Germinal center (tissue), 1 donor: ENCODE data around the gene LSM10.

Experiments used
- DNase-seq: peaks from one replicate; pipeline ENCODE4 v3.0.0; 2012; ENCODE audit warnings: mixed read lengths, low spot score

The LSM10 gene

DNA sequence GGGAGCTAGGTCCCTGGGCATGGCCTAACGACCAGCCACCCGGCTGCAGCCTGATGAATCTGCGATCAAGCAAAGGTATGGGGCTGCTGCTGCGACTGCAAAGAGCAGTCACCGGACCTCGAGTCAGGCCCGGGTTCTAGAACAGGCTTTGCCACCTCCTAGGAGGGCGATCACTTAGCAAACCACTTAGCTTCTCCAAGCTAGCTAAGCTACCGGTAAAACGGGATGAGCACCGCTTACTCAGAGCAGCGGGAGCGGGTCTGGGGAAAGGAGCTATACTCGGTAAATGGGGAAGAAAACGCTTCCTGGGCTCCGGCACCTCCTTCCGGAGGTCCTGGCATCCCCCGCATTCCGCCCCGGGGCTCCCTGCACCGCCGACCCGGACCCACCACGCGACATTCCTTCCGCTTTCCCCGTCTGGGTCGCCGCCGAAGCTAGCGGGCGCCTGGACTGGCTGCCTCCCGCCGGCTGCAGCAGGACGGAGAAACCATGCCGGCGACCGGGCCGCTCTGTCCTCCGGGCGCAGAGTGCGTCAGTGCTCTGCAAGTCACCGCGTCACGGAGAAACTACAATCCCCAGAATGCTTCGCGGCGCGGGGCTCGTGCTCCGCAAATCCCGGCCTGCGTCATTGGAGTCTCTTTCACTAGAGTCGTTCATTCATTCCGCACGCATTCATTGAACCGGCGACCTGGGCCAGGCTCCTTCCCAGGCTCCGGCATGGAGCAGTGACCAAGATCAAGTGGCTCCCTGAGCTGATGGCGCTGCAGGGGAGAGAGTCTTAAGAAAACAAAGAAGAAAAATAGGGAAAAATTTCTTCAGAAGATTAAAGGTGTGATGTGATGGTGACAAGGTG, at the start of gene LSM10:
LSM10 (minus strand) TSS at position 531 of the 853 bp plus-strand sequence. CDS start 3,779 bp downstream, outside the sequence.
- peak; percentile 89 for DNase-seq

DNA sequence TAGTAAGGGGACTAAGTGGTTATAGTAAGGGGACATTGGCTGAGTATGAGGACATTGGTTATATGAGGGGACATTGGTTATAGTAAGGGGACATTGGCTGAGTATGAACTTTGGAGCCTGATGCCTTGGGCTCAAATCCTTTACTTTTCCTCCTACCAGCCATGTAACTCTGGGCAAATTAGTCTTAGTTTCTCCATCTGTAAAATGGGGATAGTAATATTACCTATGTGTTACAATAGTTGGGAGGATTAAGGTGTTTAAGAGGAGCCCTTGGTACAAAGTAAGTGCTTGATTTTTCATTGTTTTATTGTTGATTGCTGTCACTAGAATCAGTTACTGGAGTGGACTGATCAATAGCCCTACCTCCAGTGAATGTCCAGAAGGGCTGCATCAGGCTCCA, 49.7 kb upstream of the LSM10 start:
- DNase-seq = no peak

DNA sequence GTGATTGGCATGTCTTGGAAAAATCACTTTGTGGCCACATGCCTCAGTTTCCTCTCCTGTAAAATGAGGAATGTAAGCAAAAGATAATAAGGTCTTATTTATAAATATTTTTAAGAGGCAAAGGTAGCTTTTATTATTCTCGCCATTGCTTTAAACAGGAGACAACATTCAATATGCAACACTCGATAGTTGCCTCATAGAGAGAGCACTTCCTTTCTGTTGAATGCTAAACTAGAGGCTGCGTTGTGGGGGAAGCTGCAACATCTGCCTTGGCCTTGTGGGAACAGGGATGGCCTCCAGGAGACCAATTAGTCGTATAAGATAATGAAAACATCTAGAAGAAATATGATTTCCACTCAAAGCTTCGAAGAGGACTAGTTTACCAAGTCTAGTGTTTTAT, 49.0 kb upstream of the LSM10 start:
- DNase-seq = no peak

DNA sequence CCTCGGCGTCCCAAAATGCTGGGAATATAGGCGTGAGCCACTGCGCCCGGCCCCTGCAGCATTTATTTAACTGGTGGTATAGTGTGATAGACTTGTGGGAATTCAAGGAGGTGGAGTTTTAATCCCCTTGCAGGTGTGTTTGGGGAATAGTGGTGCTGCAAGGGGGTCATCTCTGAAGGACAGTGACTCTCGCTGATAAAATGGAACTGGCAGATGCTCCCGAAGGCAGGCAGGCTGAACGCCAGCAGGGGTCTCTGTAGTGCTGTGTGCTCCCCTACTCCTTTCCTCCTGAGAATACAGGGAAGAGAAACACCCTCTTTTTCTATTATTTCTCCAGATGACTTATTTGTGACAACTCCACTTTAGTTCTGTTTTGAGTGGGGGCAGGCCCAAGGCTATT, 48.6 kb upstream of the LSM10 start:
- DNase-seq = no peak

DNA sequence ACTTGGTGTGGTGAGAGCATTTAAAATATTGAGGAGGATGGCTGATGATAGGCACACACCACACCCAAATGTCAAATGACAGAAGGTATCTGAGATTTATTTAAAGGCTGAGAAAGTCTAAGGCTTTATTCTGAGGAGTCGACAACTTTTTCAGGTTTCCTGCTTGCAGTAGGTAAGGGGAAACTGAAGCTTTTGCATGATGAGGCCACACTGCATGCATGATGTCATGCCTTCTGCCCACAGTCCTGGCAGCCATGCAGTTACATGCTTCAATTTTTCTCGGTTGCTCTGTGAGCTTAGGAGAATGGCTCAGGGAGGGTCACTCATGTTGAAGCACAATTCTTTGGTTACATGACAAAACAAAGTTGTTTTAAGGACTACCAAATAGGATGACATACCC, 45.6 kb upstream of the LSM10 start:
- DNase-seq = no peak

DNA sequence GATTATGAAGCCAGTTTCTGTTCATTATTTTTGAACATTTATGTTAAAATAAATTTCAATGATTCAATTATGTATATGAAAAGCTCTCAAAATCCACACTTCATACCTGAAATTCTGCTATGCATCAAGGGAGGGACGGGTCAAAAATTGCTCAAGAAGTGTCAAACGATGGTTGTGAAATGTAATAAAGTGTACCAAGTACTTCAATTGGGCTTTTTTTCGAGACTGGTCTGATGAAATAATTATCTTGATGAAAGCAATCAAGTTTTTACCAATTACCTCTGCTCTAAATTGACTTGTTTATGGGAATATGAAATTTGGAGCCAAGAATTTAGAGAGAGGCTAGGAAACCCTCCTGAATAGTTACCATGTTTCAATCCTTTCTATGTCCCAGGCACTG, 44.6 kb upstream of the LSM10 start:
- DNase-seq = no peak

DNA sequence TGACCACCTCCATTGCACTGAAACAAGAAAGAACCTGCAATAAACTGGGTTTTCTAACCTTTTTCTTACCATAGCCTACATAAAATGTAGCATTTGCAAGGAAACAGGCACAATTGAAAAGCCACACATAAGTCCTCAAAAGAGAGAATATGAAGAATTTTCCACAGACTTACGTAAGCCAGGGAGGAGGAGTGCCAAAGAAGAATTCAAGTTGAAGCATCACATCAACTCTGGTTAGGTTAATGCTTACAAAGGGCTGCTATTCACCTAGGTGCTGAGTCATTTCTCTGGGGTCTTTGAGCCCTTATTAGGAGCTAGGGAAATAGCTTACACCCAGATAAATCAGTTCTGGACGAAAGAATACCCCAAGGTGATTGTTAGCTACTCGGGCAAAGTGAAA, 42.9 kb upstream of the LSM10 start:
- no peak for DNase-seq

DNA sequence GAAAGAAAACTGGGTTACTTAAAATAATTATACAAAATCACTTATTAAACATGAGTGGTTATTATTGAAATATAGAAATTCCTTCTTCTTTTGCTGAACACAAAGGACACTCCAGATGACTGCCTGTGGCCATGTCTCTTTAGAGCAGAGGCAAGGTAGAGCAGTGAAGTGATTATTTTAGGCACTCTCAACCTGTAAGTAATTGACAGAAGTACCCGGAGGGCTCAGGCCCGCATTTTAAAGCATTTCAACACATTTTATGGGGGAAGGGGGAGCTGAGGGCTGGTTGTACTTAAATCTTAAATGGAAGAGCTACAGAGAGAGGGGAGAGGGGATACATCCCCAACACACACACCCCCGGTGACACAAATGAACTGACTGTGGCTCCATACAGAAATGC, 42.3 kb upstream of the LSM10 start:
- DNase-seq = no peak

DNA sequence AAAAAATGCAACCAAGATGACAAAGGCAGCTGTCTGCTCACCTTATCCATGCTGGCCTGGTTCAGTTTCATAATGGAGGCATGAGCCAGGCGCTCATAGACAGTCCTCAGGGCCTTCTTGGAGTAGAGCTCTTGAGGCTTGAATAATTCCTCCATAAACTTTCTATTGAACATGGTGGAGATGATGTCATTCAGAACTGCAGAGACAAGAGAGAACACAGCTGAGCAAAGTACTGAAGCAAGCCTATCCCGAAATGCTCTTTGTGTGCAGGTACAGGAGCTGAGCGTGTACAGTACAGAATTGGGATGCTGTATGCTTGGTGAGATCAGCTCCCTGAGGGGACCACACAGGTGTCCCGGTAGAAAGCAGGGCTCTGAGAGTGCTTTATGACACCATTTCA, 41.0 kb upstream of the LSM10 start:
- no peak for DNase-seq

DNA sequence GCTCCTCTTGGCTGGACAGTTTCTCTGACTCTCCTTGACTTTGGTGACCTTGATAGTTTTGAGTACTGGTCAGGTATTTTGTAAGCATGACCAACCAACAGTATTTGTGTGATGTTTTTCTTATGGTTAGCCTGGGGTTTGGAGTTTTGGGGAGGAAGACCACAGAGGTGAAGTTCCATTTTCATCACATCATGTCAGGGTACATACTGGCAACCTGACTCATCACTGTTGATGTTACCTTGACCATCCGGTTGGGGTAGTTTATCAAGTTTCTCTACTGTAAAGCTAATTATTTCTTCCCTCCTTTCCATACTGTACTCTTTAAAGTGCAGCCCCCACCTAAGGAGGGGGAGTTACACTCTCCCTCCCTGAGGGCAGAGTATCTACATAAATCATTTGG, 39.1 kb upstream of the LSM10 start:
- no peak for DNase-seq

DNA sequence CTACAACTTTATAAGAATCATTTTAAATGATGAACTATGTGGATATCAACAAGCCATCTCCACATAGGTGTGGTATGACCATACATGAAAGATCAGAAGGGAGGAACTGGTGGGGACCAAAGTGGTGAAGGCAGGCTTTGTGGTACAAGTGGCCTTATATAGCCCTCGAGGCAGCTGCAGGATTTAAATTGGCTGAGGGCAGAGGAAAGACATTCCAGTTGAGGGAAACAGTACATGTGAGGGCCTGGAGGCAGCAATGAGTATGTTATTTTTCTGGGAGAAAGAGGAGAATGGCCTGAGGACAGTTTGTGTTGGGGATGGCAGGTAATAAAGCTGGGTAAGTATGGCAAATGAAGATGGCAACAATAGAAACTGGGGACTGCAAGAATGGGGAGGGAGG, 35.4 kb upstream of the LSM10 start:
- no peak for DNase-seq

DNA sequence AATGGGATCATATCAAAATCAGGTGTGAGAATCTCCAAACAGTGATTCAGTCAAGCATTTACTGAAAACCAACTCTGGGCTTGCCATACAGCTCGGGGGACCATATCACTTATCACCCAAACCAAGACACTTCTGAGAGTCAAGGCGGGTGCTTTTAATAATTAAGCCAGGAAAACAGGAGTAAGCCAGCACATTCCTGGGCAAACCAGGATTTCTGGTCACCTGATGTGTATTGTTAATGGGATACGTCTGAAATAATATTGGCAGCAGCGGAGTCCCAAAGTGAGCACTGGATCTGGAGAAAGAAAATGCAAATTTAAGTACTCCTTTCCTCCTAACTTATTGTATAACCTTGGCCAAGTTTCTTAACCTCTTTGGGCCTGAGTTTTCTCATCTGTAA, 34.9 kb upstream of the LSM10 start:
- no peak for DNase-seq

DNA sequence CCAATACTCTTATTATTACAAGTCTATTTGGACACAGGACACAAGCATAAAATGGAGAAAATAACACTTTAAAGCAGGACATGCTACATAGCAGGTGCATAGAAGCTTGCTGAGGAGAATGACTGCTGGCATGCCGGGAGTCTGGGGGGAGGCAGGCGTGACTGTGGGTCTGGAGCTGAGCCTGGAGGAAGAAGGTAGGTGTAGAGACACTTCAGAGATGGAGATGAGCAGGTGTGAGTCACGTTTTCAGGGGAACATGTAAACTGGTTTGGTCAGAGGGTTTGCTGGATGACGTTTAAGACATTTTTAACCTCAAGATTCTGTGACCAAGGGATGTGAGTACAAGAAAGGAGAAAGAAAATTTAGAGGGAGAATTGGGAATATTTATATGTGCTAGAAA, 28.1 kb upstream of the LSM10 start:
- no peak for DNase-seq

DNA sequence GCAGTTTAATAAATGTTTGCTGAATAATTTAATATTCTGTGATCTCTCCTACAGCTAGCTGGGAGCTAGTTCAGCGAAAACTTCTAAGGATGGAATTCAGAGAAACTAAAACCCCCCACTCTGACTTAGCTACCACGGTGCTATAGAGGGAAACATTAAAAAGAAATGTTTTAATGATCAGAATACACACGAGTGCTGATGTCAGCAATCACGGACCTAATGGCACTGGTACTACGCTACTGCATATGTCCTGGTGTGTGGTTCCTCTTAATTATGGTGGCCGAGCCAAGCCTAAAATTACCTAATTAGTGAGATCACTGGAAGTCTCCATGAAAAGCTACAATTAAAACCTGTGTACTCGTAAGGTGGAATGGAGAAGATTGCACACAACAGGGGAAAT, 23.9 kb upstream of the LSM10 start:
- DNase-seq = no peak

DNA sequence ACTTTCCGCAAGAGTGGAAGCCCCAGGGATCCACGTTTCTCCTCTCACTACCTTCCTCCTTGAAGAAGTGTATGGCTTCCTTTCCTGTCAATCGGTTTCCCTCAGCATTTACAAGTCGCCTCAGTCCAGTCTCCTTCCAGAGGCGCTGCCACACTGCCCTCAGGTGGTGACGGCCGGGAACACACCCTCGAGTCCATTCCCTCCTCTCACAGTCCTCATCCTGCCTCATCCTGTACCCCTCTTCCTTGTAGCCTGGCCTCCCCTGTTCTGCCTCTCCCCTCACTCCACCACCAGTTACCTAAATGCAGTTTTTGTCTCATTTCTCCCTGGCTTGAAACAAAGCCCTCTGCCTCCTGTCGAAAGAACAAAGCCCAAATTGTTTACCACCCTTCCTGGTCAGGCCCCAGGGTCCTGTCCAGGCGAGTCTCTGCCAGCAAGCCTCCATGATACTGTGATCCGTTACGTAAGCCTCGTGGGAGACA, 23.2 kb upstream of the LSM10 start:
- peak; percentile 77 for DNase-seq

DNA sequence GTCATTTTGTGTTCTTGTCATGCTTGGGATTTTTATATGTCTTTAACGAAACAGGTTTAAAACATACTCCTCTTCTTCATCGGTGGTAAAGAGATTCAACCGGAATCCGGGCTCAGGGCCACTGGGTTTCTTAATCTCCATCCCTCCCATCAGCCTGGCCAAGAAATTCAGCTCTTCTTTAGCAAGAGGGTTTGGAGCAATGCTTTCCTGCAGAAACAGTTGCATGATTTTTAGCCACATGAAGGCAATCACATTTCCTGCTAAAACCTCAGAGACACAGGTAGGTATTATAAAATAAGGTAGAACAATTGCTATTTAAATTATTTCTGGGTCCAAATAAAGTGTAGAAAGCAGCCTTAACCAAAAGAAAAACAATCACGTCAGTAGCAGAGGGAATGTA, 22.7 kb upstream of the LSM10 start:
- DNase-seq = no peak

DNA sequence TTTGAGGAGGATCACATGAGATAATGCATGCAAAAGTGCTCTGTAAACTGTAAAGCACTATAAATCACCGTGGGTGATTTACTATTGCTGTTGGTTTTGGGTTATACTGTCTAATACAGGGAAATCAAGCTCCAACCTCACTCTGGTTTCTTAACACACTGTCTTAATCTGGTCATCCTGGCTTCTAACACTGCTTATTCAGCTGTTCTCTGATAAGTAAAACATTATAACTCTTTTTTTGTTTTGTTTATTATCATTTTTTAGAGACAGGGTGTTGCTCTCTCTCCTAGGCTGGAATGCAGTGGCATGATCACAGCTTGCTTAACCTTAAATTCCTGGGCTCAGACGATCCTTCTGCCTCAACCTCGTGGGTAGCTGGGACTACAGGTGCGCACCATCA, 21.9 kb upstream of the LSM10 start:
- DNase-seq = no peak

DNA sequence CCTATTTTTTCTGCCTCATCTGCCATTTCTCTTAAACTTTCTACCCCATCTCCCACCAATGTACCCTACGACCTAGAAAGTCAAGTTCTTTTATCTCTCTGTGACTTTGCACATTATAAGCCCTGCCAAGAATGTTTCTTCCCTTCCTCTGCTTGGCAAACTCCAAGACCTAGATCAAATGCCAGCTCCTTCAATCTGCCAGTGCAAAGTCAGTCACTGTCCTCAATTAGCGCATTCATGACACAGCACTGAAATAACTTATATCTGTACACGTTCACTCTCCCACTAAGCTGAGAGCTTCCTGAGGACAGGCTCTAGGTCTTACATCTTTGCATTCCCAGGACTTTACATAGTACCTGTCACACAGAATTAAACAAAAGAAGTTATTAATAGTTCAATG, 21.4 kb upstream of the LSM10 start:
- DNase-seq = no peak

DNA sequence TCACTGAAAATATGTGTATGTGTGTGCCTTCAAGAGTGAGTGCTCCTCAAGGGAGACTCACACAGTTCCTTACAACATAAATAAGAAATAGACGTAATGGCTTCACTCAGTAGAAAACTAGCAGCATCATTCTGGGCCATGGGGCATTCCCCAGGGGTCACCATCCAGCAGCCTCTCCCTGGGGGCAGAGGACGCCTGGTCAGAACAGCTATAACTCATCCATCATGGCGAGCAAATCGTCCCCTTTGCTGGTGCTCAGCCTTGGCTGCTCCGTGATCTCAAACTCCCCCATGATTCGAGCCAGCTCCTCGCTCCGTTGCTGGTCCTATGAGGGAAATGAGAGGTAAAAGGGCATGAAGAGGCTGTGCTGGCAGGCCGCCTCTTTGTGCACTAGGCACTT, 20.2 kb upstream of the LSM10 start:
- DNase-seq = no peak

DNA sequence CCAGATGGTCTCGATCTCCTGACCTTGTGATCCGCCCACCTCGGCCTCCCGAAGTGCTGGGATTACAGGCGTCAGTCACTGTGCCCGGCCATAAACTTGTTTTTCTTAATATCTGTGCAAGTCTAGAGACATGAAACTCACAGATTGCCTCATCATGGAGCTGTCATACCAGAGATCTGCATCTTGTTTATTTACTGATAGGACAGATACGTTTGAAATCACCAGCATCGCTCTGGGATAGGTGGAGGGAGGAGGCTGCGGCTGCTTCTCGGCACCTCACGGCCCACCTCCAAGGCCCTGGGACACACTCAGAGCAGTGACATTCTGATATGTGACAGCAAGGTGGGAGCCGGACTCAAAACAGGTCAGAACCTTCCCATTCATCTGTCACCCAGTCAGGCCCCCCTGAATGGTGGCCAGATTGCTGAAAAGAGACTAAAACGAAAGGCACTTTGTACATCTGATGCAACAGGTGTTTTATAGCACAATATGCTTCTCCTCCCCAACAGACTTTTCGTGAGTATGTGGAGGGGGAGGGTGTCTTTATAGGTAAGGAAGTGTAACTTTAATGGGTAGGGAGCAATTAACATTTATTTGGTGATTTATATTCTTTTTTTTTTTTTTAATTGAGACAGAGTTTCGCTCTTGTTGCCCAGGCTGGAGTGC, 18.1 kb upstream of the LSM10 start:
- DNase-seq = no peak

DNA sequence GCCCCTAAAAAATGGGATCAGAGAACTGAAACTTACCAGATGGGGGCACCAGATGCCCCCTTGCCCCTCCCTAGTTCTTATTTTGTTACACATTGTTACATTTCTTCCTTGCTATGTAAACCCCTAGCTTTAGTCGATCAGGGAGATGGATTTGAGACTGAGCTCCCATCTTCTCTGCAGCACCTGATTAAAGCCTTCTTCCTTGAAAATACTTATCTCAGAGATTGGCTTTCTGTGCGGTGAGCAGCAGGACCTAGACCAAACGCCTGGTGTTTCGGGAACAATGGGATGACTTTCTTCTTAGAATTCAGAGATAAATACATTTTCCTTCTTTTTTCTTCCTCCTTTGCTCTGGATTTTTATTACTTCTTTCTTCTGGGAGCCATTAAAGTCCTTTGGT, 16.7 kb upstream of the LSM10 start:
- DNase-seq = no peak

DNA sequence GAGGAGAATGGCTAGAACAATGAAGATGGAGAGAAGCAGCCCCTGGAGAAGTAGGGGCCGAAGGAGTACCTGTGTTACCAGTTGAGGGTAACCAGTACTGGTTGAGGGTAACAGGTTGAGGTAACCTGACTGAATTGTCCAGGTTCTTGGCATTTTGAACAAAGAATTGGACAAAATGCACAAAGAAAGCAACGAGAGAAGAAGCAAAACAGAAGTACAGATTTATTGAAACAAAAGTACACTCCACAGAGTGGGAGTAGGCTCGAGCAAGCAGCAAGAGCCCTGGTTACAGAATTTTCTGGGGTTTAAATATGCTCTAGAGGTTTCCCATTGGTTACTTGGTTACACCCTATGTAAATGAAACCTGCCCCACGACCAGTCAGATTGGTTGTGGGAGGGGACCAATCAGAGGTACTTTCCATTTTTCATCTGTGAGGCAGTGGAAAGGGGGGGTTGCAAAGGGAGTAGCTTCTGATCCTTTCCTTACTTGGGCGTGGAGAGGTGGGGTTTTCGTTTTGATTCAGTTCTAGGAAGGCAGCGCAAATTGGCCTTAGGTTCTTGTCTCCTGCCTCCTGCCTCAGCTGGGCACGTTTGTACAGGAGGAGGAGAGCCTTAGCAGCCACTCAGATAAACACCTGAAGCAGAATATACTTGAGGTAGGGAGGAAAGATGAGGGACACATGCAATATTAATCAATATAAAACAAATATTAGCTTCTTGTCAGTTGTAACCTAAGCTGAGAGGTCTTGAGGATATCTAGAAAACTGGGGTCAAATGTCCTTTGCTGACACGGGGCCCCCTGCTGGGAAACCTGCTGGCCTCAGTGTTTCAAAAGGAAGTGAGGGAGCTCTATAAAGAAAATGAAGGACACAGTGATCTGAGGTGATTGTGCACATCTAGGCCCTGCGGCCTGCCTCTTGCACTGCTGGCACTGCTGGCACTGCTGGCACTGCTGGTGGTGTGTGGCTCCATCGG, 14.3 kb upstream of the LSM10 start:
- DNase-seq = no peak
